NB4 (cell line): ENCODE measurements around the gene CAPN14.

Experiments
- CTCF ChIP-seq: IDR thresholded peaks from one replicate; pipeline ENCODE4 v1.5.1; 2012; ENCODE audit warnings: low read depth, low read length
- MYC ChIP-seq: IDR thresholded peaks from 2 replicates; pipeline ENCODE4 v1.6.1; 2011; ENCODE audit warnings: low read depth, low read length
- POLR2A ChIP-seq: IDR thresholded peaks from 2 replicates; pipeline ENCODE4 v1.6.1; 2011; ENCODE audit warnings: mild to moderate bottlenecking; ENCODE audit not compliant: insufficient read length; ENCODE audit errors: extremely low read depth

DNA sequence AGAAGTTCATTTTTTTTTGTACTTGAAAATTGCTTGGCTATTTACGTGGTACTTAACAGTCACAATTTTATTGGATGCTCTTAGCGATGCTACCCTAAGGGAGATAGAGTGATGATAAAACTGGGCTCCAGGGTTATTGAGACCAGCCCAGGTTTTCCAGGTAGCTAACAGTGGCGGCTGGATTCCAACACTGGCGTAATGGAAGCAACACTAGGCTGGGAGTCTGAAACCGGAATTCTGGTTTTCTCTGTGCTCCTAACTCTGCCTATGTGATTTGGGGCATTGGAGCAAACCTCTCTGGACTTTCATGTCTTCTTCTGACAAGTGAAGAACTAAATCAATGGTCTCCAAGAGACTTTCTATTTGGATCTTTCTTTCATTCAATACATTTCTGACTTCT lies 69.7 kb downstream of the CAPN14 start:
- TF ChIP-seq CTCF (no peak), POLR2A (no peak), MYC (no peak)
